ENCODE measurements around the gene PRR22.
"Not testable (repeated sequence)": the region's sequence is repeated elsewhere in the genome, so short reads cannot be mapped to it uniquely, and the experiment has no call there.

Gene PRR22

DNA sequence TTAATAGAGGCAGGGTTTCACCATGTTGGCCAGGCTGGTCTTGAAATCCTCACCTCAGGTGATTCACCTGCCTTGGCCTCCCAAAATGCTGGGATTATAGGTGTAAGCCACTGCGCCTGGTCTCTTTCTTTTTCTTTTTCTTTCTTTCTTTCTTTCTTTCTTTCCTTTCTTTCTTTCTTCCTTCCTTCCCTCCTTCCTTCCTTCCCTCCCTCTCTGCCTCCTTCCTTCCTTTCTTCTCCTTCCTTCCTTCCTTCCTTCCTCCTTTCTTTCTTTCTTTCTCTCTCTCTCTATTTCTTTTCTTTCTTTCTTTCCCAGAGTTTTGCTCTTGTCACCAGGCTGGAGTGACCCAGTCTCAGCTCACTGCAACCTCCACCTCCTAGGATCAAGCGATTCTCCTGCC is 51.4 kb downstream of the PRR22 start:
- not testable (repeated sequence) for H3K9me3 ChIP-seq (ENCODE audit: control insufficient read depth, low read length); H3K9ac ChIP-seq (ENCODE audit: low read length); H3K4me3 ChIP-seq (ENCODE audit: low read length); H3K4me1 ChIP-seq (ENCODE audit: control insufficient read depth, insufficient read depth, low read length); H3K36me3 ChIP-seq (ENCODE audit: control insufficient read depth, insufficient read depth, low read length, severe bottlenecking); DNase-seq (ENCODE audit: low read depth); H3K27me3 ChIP-seq (replicated peaks; ENCODE audit: control insufficient read depth, insufficient read depth, low read length)
